ENCODE results near the gene UIMC1.

Gene UIMC1

GRCh38 chr5:176929654-176930053 lies 76.9 kb downstream of the UIMC1 start:
- Histone ChIP-seq H3K4me2 (ENCODE audit: low read depth, low read length, poor library complexity, severe bottlenecking) (no peak overlapping the region), H3K4me3 (ENCODE audit: low read length, poor library complexity, severe bottlenecking) (no peak overlapping the region), H3K36me3 (ENCODE audit: insufficient read depth, low read length) (no peaks in the 10 kb centered on the region; the same call in 1 of the 2 replicates), H3K9ac (ENCODE audit: low read depth, low read length, poor library complexity, severe bottlenecking) (no peak overlapping the region), H2AFZ (ENCODE audit: low read length) (no peak overlapping the region), H3K27me3 (ENCODE audit: insufficient read depth, low read length, poor library complexity, severe bottlenecking) (no peaks in the 10 kb centered on the region), H3K9me3 (ENCODE audit: insufficient read depth, low read depth, low read length) (no peaks in the 10 kb centered on the region), H3K79me2 (ENCODE audit: insufficient read depth, low read length) (no peaks in the 10 kb centered on the region), H3K4me1 (ENCODE audit: insufficient read depth, low read length, poor library complexity, severe bottlenecking) (no peaks in the 10 kb centered on the region), H3K9me2 (replicated peaks; ENCODE audit: low read depth, low read length) (no peaks in the 10 kb centered on the region), H4K20me1 (ENCODE audit: insufficient read depth, low read length, poor library complexity, severe bottlenecking) (peaks cover 2% of the 10 kb centered on the region), H3F3A (ENCODE audit: low read depth) (no peaks in the 10 kb centered on the region)
- TF ChIP-seq EZH2phosphoT487 (IDR thresholded peaks at IDR 0.05; ENCODE audit: borderline replicate concordance): no peak
- TF ChIP-seq, protein P1, sequence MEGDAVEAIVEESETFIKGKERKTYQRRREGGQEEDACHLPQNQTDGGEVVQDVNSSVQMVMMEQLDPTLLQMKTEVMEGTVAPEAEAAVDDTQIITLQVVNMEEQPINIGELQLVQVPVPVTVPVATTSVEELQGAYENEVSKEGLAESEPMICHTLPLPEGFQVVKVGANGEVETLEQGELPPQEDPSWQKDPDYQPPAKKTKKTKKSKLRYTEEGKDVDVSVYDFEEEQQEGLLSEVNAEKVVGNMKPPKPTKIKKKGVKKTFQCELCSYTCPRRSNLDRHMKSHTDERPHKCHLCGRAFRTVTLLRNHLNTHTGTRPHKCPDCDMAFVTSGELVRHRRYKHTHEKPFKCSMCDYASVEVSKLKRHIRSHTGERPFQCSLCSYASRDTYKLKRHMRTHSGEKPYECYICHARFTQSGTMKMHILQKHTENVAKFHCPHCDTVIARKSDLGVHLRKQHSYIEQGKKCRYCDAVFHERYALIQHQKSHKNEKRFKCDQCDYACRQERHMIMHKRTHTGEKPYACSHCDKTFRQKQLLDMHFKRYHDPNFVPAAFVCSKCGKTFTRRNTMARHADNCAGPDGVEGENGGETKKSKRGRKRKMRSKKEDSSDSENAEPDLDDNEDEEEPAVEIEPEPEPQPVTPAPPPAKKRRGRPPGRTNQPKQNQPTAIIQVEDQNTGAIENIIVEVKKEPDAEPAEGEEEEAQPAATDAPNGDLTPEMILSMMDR (conservative IDR thresholded peaks at IDR 0.05; ENCODE audit: low read length): no peak

- H3K9me2 ChIP-seq (replicated peaks; ENCODE audit: low read depth, low read length): no peaks in the 10 kb centered on the region
- H3K4me3 ChIP-seq (ENCODE audit: low read length, poor library complexity, severe bottlenecking): no peak overlapping the region
- H3K9me3 ChIP-seq (ENCODE audit: insufficient read depth, low read depth, low read length): no peaks in the 10 kb centered on the region
- H3K9ac ChIP-seq (ENCODE audit: low read depth, low read length, poor library complexity, severe bottlenecking): no peak overlapping the region
- no peak overlapping the region for H2AFZ ChIP-seq (ENCODE audit: low read length)
- no peaks in the 10 kb centered on the region; the same call in 1 of the 2 replicates for H3K36me3 ChIP-seq (ENCODE audit: insufficient read depth, low read length)
- H3K27me3 ChIP-seq (ENCODE audit: insufficient read depth, low read length, poor library complexity, severe bottlenecking): no peaks in the 10 kb centered on the region
- H4K20me1 ChIP-seq (ENCODE audit: insufficient read depth, low read length, poor library complexity, severe bottlenecking): no peaks in the 10 kb centered on the region
- TF ChIP-seq, protein P1 (conservative IDR thresholded peaks at IDR 0.05; ENCODE audit: low read length): no peak
- no peak for TF ChIP-seq EZH2phosphoT487 (IDR thresholded peaks at IDR 0.05; ENCODE audit: borderline replicate concordance)
- H3K79me2 ChIP-seq (ENCODE audit: insufficient read depth, low read length): no peaks in the 10 kb centered on the region
- H3K4me1 ChIP-seq (ENCODE audit: insufficient read depth, low read length, poor library complexity, severe bottlenecking): no peaks in the 10 kb centered on the region
- no peaks in the 10 kb centered on the region for H3F3A ChIP-seq (ENCODE audit: low read depth)
- H3K4me2 ChIP-seq (ENCODE audit: low read depth, low read length, poor library complexity, severe bottlenecking): no peak overlapping the region
Measured at GRCh38 chr5:176927562-176927961, 79.0 kb downstream of the UIMC1 start.

DNA sequence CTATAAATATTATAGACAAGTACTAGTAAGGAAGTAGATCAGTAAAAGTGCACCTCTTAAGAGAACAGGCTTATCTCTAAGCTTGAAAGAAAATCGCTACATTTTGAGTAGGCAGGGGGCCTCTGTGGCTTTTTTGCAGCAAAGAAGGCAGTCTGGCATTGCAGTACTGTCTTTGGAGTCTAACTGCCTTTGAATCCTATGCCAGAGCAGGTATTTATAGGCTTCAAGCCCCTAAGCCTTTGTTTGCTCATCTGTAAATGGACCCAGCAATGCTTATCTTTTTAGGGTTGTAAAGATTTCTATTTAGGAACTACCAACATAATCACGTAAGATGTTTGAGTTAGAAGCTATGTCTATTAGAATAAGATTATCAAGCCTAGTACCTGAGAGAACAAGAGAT lies 83.8 kb downstream of the UIMC1 start:
- Histone ChIP-seq H3K36me3 (ENCODE audit: insufficient read depth, low read length) (no peaks in the 10 kb centered on the region), H3K9me2 (replicated peaks; ENCODE audit: low read depth, low read length) (no peaks in the 10 kb centered on the region), H3K4me1 (ENCODE audit: insufficient read depth, low read length, poor library complexity, severe bottlenecking) (no peaks in the 10 kb centered on the region), H3K27me3 (ENCODE audit: insufficient read depth, low read length, poor library complexity, severe bottlenecking) (no peaks in the 10 kb centered on the region), H2AFZ (ENCODE audit: low read length) (no peak overlapping the region), H3F3A (ENCODE audit: low read depth) (no peaks in the 10 kb centered on the region), H3K9me3 (ENCODE audit: insufficient read depth, low read depth, low read length) (no peaks in the 10 kb centered on the region), H3K4me3 (ENCODE audit: low read length, poor library complexity, severe bottlenecking) (no peak overlapping the region), H4K20me1 (ENCODE audit: insufficient read depth, low read length, poor library complexity, severe bottlenecking) (no peaks in the 10 kb centered on the region), H3K9ac (ENCODE audit: low read depth, low read length, poor library complexity, severe bottlenecking) (no peak overlapping the region), H3K4me2 (ENCODE audit: low read depth, low read length, poor library complexity, severe bottlenecking) (no peak overlapping the region), H3K79me2 (ENCODE audit: insufficient read depth, low read length) (no peaks in the 10 kb centered on the region)
- TF ChIP-seq, protein P1 (conservative IDR thresholded peaks at IDR 0.05; ENCODE audit: low read length): no peak
- no peak for TF ChIP-seq EZH2phosphoT487 (IDR thresholded peaks at IDR 0.05; ENCODE audit: borderline replicate concordance)
